Astrocyte of the spinal cord (primary cell): Measurements from ENCODE around the gene PARD6B.

Source experiments
- DNase-seq: peaks from one replicate; pipeline ENCODE4 v3.0.0; 2011; ENCODE audit warnings: low read depth, low spot score
- H3K4me3 ChIP-seq: 2 replicates; pipeline ENCODE4 v1.5.1; 2011; ENCODE audit warnings: low read depth, mild to moderate bottlenecking, low read length, moderate library complexity
- in situ Hi-C: cut with HindIII; loops from 2 replicates; pipeline ENCODE4 v1.10.0; 2017; ENCODE audit warnings: low sequenced_read_pairs
- TF ChIP-seq, protein P1 (sequence below): IDR thresholded peaks from 2 replicates; pipeline ENCODE4 v1.5.1; 2012; ENCODE audit warnings: low read depth, mild to moderate bottlenecking, low read length, inconsistent platforms

Gene PARD6B

DNA sequence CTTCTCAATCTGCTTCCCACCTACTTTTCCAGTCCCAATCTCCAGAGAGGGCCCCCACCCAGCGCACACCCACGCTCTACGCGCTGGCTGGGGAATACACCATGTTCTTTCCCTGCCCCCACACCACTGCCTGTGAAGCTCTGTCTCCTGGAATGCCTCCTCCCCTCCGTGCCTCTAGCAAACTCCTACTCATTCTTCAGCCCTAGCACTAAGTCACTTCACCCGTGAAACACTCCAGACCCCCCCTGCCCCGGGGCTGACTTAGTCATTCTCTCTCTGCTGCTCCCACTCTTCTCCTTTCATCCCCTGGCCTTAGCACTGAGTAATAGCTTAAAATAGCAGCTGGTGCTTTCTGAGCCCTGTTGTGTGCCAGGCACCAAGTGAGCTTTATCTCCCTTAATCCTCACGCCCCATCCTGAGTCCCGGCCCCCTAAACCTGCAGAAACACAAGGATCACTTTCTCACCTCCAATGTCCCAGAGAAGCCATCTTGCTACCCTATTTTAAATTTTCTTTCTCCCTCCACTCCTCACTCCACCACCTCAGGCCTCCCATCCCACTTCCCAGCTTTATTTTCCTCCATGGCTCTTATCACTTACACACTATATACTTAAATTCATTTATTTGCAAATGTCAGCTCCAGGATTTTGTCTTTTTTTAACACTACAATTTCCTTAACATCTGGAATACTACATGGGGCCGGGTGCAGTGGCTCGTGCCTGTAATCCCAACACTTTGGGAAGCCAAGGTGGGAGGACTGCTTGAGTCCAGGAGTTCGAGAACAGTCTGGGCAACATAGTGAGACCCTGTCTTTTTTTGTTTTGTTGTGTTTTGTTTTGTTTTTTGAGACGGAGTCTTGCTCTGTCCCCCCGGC, 6.3 kb upstream of the PARD6B start:
- DNase-seq = peak; percentile 89
- TF ChIP-seq, protein P1, sequence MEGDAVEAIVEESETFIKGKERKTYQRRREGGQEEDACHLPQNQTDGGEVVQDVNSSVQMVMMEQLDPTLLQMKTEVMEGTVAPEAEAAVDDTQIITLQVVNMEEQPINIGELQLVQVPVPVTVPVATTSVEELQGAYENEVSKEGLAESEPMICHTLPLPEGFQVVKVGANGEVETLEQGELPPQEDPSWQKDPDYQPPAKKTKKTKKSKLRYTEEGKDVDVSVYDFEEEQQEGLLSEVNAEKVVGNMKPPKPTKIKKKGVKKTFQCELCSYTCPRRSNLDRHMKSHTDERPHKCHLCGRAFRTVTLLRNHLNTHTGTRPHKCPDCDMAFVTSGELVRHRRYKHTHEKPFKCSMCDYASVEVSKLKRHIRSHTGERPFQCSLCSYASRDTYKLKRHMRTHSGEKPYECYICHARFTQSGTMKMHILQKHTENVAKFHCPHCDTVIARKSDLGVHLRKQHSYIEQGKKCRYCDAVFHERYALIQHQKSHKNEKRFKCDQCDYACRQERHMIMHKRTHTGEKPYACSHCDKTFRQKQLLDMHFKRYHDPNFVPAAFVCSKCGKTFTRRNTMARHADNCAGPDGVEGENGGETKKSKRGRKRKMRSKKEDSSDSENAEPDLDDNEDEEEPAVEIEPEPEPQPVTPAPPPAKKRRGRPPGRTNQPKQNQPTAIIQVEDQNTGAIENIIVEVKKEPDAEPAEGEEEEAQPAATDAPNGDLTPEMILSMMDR = no peak
- in situ Hi-C loops = no loop called here
- H3K4me3 ChIP-seq = no peak overlapping the region

DNA sequence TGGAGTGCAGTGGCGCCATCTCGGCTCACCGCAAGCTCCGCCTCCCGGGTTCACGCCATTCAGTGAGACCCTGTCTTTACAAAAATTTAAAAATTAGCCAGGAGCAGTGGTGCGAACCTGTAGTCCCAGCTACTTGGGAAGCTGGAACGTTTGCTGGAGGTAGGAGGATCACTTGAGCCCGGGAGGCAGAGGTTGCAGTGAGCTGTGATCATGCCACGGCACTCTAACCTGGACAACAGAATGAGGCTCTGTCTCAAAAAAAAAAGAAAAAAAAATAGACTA, 5.7 kb upstream of the PARD6B start:
- no peak overlapping the region for H3K4me3 ChIP-seq
- DNase-seq = no peak
- TF ChIP-seq, protein P1 = no peak
- in situ Hi-C loops = no loop called here

DNA sequence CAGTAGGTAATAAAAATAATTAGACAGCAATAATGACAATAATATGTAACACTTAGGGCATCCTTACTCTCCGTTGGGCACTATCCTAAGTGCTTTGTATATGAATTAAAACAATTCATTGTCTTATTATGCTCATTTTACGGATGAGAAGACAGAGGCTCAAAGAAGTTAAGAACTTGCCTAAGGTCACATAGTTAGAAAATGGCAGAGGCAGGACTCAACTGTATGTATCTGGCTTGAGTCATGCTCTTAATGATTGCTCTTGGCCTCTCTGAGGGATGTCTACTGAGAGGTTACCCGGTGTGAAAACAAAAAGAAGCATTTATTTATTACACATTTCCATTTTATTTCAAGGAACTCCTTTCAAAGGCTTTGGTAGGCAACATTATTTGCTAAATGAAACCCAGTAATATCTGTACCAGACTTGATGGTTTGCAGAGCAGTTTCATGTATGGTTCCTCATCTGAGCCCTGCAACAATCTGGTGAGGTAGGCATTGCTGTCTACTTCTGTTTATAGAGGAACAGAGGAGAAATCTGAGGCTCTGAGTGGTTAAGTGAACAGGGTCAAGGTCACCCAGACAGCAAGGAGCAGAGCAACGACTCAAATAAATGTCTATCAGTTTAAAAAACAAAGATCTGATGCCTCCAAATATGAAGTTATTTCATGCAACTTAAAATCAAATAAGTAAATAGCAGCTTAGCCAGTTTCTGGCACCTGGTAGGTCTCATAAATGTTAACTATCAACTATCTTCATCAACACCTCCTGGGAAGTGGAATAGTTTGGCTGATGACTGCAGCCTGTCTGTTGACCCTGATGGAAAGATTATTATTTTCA, 4.2 kb upstream of the PARD6B start:
- DNase-seq = no peak
- TF ChIP-seq, protein P1 = no peak
- no peak overlapping the region for H3K4me3 ChIP-seq
- in situ Hi-C loops = no loop called here

DNA sequence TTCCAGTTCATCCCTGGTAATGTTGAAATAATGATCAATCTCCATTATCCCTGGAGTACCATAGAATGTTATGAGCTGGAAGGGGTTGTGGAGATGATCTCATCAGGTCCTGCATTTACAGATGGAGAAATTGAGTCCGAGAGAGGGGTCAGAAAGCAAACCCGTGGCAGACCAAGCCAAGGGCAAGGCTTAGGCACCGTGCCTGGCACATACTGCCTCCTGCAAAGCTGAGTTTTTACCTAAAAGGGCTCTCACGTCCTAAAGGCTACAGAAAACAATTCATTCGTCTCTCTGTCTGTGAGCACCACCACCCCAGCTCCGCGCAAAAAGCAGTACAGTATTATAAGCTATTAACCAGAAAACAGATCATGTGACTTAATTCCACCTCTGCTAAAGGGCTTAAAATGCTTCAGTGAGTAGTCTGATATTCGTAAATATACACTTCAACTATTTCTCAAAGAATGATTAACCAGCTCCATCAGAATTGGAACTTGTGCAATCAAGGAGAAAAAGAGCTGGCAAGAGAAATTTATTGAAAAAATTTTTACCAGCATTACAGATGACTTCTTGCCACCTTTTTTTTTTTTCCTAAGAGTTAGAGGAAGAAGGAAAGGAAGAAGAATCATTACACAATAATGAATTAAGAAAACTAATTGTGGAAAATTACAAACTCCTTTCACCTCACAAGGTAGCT, 3.4 kb upstream of the PARD6B start:
- no peak overlapping the region for H3K4me3 ChIP-seq
- TF ChIP-seq, protein P1 = no peak
- DNase-seq = no peak
- in situ Hi-C loops = no loop called here

DNA sequence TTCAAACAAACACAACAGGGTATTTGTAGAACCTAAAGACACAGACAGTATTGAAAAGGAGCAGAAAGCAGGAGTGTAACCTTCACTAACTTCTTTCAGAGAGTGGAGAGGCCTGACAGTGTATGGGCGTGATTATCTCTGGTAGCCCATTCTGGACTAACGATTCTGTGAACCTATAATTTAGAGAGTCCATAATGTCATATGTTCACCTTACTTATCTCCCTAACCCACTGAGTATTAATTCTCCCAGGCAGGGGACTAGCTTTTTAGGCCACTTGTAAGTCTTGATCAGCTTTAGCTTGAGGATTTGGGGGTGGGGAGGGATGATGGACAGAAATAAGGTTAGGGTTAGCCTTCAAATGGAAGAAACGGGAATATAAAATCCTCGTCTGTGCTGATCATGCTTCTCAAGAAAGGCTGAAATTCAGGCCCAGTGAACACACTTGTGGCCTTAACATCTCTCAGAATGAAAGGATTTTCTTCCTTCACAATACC, 2.8 kb upstream of the PARD6B start:
- H3K4me3 ChIP-seq = no peak overlapping the region
- in situ Hi-C loops = no loop called here
- DNase-seq = no peak
- TF ChIP-seq, protein P1 = no peak
